GOT3 (cell line): ENCODE results near the gene ELMOD3.
"Not testable (repeated sequence)": the region's sequence is repeated elsewhere in the genome, so short reads cannot be mapped to it uniquely, and the experiment has no call there.

Source experiments
- DNase-seq: peaks from one replicate; lab custom pipeline; 2025; ENCODE audit warnings: mixed read lengths; lab: John Stamatoyannopoulos, UW

Gene ELMOD3

GRCh38 chr2:85427300-85427835 lies 72.8 kb downstream of the ELMOD3 start:
- DNase-seq: no peak

- DNase-seq: no peak
These were observed 73.8 kb downstream of the ELMOD3 start for GRCh38 chr2:85428343-85428881.

- DNase-seq: no peak
These were observed 74.8 kb downstream of the ELMOD3 start for GRCh38 chr2:85429213-85429923.

GRCh38 chr2:85429924-85430289 lies 75.3 kb downstream of the ELMOD3 start:
- no peak for DNase-seq

GRCh38 chr2:85430752-85431569 lies 76.4 kb downstream of the ELMOD3 start:
- no peak for DNase-seq

GRCh38 chr2:85431570-85432205 lies 77.1 kb downstream of the ELMOD3 start:
- DNase-seq: no peak

- peak; percentile 21 for DNase-seq
These were observed 79.0 kb downstream of the ELMOD3 start for GRCh38 chr2:85433511-85434089.

GRCh38 chr2:85434696-85435095 lies 80.1 kb downstream of the ELMOD3 start:
- no peak for DNase-seq

- no peak for DNase-seq
These were observed 80.8 kb downstream of the ELMOD3 start for GRCh38 chr2:85435220-85435958.

- no peak for DNase-seq
These were observed 81.6 kb downstream of the ELMOD3 start for GRCh38 chr2:85435981-85436835.

- DNase-seq: no peak
These were observed 82.4 kb downstream of the ELMOD3 start for GRCh38 chr2:85436836-85437487.

GRCh38 chr2:85437488-85438200 lies 83.1 kb downstream of the ELMOD3 start:
- peak; percentile 44 for DNase-seq

GRCh38 chr2:85438201-85439024 lies 83.8 kb downstream of the ELMOD3 start:
- no peak for DNase-seq

GRCh38 chr2:85439025-85439472 lies 84.5 kb downstream of the ELMOD3 start:
- no peak for DNase-seq

- DNase-seq: not testable (repeated sequence)
These were observed 85.0 kb downstream of the ELMOD3 start for GRCh38 chr2:85439569-85439968.

GRCh38 chr2:85439986-85440385 lies 85.4 kb downstream of the ELMOD3 start:
- DNase-seq: no peak

GRCh38 chr2:85440729-85441128 lies 86.2 kb downstream of the ELMOD3 start:
- DNase-seq: no peak
